Stimulated activated naive CD8-positive, alpha-beta T cell treated with anti-CD3 and anti-CD28 coated beads, Interleukin-15, Interleukin-2, amounts not matched to agents 100 ng/mL and 50 ng/mL, for 24 hours (primary cell): Measurements from ENCODE around the gene OMA1.

Source experiments
- H3K27ac Mint-ChIP-seq: one replicate; pipeline ENCODE4 v1.8.0; 2021; ENCODE audit warnings: mild to moderate bottlenecking, mixed read lengths
- H3K27me3 Mint-ChIP-seq: one replicate; pipeline ENCODE4 v1.8.0; 2021; ENCODE audit warnings: mixed read lengths
- H3K36me3 Mint-ChIP-seq: one replicate; pipeline ENCODE4 v1.8.0; 2021; ENCODE audit warnings: low read depth, mixed read lengths
- H3K4me1 Mint-ChIP-seq: one replicate; pipeline ENCODE4 v1.8.0; 2021; ENCODE audit warnings: low read depth, mixed read lengths
- H3K4me3 Mint-ChIP-seq: one replicate; pipeline ENCODE4 v1.8.0; 2021; ENCODE audit warnings: mild to moderate bottlenecking, mixed read lengths
- H3K9me3 Mint-ChIP-seq: one replicate; pipeline ENCODE4 v1.8.0; 2021; ENCODE audit warnings: mixed read lengths

OMA1 gene

DNA sequence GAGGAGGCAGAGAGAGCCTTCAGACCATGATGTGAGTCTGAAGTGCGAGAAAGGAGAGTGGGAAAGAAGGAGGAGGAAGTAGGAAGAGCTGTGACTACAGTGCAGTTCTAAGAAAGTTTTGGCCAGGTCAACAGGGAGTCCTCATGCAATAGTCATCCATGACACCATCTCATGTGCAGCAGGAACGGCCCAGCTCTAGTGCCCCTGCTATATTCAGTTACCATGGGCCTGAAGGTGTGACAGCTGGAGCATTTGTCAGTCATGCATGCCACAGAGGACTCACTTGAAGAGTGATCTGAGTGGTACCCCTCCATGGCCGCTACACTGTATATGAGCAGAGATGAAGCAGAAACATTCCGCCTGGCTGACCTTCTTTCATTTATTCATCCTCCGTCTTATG is 77.9 kb downstream of the OMA1 start:
- no peaks in the 10 kb centered on the region for H3K9me3 Mint-ChIP-seq
- H3K27ac Mint-ChIP-seq: no peak overlapping the region
- H3K4me1 Mint-ChIP-seq: no peaks in the 10 kb centered on the region
- H3K36me3 Mint-ChIP-seq: peaks cover 4% of the 10 kb centered on the region
- H3K4me3 Mint-ChIP-seq: no peak overlapping the region
- H3K27me3 Mint-ChIP-seq: no peaks in the 10 kb centered on the region

DNA sequence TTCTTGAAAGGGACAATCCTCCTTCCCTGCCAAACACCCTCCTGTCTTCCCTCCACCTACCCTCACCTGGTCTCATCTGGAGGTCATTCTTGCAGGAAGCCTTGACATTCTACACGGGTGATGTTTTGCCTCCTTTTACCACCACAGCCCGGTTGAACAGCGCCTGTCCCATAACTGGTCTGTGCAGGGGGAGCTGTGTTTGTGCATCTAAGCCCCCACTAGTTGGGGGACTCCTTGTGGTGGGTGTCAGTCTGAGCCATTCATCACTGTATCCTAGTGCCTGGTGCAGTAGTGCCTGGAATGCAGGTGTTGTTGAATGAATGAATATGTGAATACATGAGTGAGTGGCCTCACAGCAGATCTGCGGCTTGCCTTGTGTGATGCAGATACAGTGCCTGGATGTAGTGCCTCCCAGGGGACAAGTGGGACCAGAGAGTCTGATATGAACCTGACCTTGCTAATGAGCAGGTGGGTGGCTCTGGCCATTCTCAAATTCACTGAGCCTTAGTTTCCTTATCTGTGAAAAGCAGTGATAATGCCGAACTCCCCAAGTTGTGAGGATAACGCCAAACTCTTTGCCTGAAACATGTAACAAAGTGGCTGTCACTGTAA is 79.8 kb downstream of the OMA1 start:
- Mint-ChIP-seq H3K36me3 (peaks cover 4% of the 10 kb centered on the region), H3K27me3 (no peaks in the 10 kb centered on the region), H3K4me3 (no peak overlapping the region), H3K9me3 (no peaks in the 10 kb centered on the region), H3K4me1 (no peaks in the 10 kb centered on the region), H3K27ac (no peak overlapping the region)

DNA sequence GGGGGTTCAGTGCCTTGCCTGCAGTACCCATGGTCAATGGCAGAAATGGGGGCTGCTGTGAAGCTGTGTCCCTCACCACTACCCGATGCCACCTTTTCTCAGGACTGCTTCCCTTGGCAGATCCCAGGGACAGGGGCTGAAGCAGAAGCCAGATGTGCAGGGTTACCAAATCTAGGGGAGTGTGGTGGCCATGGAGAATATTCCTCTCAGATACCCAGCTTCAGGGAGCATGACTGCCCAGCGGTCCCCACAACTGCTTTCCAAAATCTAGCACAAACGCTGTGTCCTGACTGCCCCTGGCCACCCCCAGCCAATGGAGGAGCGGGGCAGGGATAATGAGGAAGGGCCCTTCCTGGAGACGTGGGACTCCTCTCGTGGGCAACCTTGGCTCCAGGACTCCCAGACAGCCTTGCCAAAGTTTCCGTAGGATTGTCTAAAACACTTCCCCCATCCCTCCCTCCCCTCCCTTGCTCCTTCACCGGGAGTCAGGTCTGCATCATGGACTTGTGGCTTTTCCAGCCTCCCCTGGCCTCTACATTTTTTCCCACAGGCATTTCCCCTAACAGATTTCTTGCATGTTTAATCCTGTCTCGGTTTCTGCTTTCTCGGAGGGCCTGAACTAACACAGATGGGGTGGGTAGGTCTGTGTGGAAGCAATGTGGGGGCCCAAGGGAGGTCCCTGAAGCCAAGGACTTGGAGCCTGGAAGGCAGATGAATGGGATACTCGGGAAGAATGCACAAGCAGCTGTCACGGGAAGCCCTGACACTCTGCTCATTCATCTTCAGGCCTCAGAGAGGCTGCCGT is 80.5 kb downstream of the OMA1 start:
- Mint-ChIP-seq H3K36me3 (peaks cover 4% of the 10 kb centered on the region), H3K27me3 (no peaks in the 10 kb centered on the region), H3K4me3 (no peak overlapping the region), H3K9me3 (no peaks in the 10 kb centered on the region), H3K27ac (no peak overlapping the region), H3K4me1 (no peaks in the 10 kb centered on the region)

DNA sequence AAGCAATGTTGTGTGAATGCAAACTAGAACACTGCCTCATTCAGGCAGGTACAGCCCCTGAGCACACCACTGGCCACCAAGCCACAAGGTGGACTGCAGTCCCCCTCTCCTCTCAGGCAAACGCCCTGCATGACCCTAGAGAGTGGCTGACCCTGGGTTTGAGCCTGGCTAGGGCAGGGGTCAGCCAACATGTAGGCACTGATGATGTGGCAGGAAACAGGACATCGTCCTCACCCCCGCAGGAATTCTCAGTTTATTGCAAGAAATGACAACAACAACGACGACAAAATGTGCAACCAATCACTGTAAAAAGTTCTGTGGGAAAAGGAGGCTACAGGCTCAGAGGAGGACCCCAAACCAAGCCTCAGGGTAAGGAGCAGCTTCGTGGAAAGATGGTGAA is 81.3 kb downstream of the OMA1 start:
- no peaks in the 10 kb centered on the region for H3K27me3 Mint-ChIP-seq
- H3K4me1 Mint-ChIP-seq: no peaks in the 10 kb centered on the region
- no peaks in the 10 kb centered on the region for H3K9me3 Mint-ChIP-seq
- H3K4me3 Mint-ChIP-seq: no peak overlapping the region
- no peak overlapping the region for H3K27ac Mint-ChIP-seq
- H3K36me3 Mint-ChIP-seq: peaks cover 4% of the 10 kb centered on the region

DNA sequence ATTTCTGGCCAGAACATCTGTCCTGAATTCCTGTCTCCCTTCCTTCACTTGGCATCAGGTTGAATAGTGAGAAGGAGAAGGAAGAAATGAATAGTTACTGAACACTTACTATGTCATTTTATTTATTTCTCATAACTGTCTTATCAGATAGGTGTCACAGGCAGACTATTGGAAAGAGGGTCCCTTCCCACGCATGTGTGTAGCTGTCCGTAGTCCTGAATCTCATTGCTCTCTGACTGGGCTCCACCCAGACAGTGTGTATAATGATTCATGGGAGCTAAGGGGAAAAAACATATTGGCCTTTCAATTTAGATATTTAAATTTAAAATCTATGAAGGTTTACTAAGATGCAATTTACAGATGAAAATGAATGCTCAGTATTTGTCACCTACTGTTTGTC is 86.1 kb downstream of the OMA1 start:
- no peaks in the 10 kb centered on the region for H3K36me3 Mint-ChIP-seq
- H3K27ac Mint-ChIP-seq: no peak overlapping the region
- H3K9me3 Mint-ChIP-seq: no peaks in the 10 kb centered on the region
- H3K4me3 Mint-ChIP-seq: no peak overlapping the region
- no peaks in the 10 kb centered on the region for H3K27me3 Mint-ChIP-seq
- no peaks in the 10 kb centered on the region for H3K4me1 Mint-ChIP-seq

DNA sequence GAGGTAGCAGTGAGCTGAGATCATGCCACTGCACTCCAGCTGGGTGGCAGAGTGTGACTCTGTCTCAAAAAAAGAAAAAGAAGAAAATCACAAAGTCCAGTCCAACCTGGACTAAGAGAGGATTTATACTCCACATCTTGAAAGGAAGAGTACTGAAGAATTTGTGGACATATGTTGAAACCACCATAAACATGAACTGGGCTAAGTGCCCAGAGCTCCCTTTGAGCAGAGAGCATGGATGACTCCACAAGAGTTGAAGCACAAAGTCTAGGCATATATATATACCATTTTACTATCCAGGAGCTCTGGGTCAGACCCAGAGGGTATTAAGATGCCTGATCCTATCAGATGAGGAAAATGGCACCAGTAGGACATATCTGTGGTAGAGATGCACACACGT is 86.6 kb downstream of the OMA1 start:
- no peak overlapping the region for H3K27ac Mint-ChIP-seq
- H3K27me3 Mint-ChIP-seq: no peaks in the 10 kb centered on the region
- H3K9me3 Mint-ChIP-seq: no peaks in the 10 kb centered on the region
- no peaks in the 10 kb centered on the region for H3K4me1 Mint-ChIP-seq
- H3K4me3 Mint-ChIP-seq: no peak overlapping the region
- no peaks in the 10 kb centered on the region for H3K36me3 Mint-ChIP-seq

DNA sequence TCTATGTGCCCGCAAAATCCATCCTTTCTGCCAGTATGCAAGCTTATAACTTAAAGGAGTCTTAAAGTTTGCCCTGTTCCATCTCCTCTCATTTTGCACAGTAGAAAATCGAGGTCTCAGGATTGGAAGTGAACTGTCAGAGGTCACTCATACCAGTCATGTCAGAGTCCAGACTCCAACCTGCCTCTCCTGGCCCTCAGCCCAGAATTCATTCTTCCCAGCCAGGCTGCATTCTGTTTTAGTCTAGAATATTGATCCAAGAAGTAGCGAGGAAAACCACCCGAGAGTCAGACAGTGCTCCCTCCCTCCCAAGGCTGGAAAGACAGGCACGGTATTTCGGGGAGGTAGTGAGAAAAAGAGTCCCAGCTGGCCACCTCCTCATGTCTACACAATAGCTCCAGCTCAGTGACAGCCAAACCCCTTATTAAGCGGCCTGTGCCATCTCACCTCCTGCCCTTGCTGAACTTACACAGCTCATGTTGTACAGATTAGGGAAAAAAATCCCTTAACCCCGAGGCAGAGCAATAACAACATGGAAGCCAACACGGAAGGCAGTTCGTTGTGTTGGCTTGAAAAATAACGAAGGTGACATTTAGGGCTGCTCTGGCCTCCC is 89.4 kb downstream of the OMA1 start:
- Mint-ChIP-seq H3K4me3 (no peak overlapping the region), H3K36me3 (no peaks in the 10 kb centered on the region), H3K27ac (no peak overlapping the region), H3K9me3 (no peaks in the 10 kb centered on the region), H3K4me1 (no peaks in the 10 kb centered on the region), H3K27me3 (no peaks in the 10 kb centered on the region)

DNA sequence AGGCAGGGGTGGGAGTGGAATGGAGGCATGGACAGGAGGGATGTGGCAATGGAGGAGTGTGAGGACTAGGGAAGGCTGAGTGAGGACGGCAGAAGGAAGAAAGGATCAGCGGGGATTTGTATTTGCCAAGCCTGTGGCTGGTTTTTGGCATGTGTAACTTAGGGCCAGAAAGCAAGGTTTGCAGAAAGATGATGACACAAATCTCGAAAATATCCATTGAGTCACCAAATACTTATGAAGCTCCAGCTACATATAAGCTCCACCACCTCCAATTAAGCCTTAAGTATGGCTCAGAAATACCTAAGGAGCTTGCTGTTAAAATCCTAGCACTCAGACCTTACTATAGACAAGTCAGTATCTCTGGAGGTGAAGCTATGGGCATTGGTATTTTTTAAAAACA is 90.1 kb downstream of the OMA1 start:
- H3K36me3 Mint-ChIP-seq: no peaks in the 10 kb centered on the region
- no peak overlapping the region for H3K4me3 Mint-ChIP-seq
- H3K27ac Mint-ChIP-seq: no peak overlapping the region
- H3K27me3 Mint-ChIP-seq: no peaks in the 10 kb centered on the region
- no peaks in the 10 kb centered on the region for H3K9me3 Mint-ChIP-seq
- no peaks in the 10 kb centered on the region for H3K4me1 Mint-ChIP-seq

DNA sequence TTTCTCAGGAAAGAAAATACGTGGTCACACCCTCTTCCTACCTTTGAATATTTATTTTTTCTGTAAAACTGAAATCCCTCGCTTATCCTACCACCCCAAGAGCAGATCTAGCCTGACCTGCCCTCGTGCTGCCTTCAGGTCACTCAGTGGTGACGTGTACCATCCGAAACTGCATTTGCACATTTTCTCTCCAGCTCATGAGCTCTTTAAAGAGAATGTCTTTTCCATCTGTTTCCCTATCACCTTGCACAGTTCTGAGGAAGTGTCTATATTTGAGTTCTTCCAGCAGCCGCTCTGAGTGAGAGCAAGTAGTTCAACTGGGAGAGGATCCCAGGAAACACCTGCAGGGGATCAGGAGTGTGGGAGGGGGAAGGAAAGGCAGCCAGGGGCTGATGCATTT is 91.7 kb downstream of the OMA1 start:
- Mint-ChIP-seq H3K36me3 (no peaks in the 10 kb centered on the region), H3K4me3 (no peak overlapping the region), H3K27ac (no peak overlapping the region), H3K4me1 (no peaks in the 10 kb centered on the region), H3K27me3 (no peaks in the 10 kb centered on the region), H3K9me3 (no peaks in the 10 kb centered on the region)

DNA sequence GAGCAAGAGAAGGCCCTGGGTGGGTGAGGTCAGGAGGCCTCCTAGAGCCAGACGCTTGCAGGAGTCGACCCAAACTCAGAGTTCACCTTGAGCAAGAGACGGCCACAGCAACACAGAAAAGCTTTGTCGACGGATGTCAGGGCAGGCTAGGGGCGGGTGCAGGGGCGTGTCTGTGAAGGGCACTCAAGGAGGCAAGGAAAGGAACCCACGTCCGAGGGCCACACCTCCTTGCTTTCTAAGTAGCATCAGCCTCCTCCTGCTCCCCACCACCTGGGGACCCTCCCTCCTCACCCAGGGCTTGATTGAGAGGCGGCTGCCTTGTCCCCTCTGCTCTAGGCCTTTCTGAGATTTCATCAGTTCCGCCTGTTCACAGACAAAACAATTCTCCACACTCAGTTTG is 92.1 kb downstream of the OMA1 start:
- no peaks in the 10 kb centered on the region for H3K36me3 Mint-ChIP-seq
- H3K27ac Mint-ChIP-seq: no peak overlapping the region
- H3K9me3 Mint-ChIP-seq: no peaks in the 10 kb centered on the region
- H3K4me1 Mint-ChIP-seq: no peaks in the 10 kb centered on the region
- H3K27me3 Mint-ChIP-seq: no peaks in the 10 kb centered on the region
- H3K4me3 Mint-ChIP-seq: no peak overlapping the region

DNA sequence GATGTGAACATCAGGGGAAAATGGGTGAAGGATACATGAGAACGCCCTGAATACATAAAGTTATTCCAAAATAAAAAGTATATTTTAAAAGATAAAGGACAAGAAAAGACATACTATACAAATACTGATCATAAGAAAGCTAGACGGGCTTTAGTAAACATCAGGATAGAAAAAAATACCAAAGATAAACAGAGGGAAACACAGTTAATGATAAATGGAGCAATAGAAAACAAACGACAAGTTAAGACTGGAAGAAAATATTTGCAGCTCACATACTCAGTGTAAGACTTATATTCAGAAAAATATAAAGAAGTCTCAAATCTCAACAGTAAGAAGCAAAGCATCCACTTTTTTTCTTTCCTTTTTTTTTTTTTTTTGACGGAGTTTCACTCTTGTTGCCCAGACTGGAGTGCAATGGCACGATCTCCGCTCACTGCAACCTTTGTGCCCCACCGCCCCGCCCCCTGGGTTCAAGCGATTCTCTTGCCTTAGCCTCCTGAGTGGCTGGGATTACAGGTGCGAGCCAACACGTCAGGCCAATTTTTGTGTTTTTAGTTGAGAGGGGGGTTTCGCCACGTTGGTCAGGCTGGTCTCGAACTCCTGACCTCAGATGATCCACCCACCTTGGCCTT is 94.8 kb downstream of the OMA1 start:
- no peaks in the 10 kb centered on the region for H3K4me1 Mint-ChIP-seq
- no peak overlapping the region for H3K4me3 Mint-ChIP-seq
- H3K27me3 Mint-ChIP-seq: no peaks in the 10 kb centered on the region
- H3K36me3 Mint-ChIP-seq: no peaks in the 10 kb centered on the region
- H3K9me3 Mint-ChIP-seq: no peaks in the 10 kb centered on the region
- no peak overlapping the region for H3K27ac Mint-ChIP-seq

DNA sequence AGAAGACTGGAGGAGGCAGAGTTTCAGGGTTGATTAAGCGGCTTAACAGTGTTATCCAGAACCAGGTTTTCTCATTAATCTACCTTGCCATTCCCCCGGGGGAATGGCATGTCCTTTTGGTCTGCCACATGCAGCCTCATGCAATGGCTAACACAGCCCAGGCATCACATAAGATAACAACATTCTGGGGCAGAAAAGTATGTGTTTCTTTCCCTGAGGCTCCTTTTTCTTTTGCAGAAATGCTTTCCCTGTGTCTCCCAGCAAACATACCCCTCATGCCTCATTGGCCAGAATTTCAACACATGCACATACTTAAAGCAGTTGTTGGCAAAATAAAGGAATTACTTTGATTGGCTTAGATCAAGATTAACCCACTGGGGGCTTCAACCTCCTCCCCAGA is 98.6 kb downstream of the OMA1 start:
- no peak overlapping the region for H3K4me3 Mint-ChIP-seq
- H3K27me3 Mint-ChIP-seq: no peaks in the 10 kb centered on the region
- H3K36me3 Mint-ChIP-seq: no peaks in the 10 kb centered on the region
- no peak overlapping the region for H3K27ac Mint-ChIP-seq
- no peaks in the 10 kb centered on the region for H3K4me1 Mint-ChIP-seq
- no peaks in the 10 kb centered on the region for H3K9me3 Mint-ChIP-seq

DNA sequence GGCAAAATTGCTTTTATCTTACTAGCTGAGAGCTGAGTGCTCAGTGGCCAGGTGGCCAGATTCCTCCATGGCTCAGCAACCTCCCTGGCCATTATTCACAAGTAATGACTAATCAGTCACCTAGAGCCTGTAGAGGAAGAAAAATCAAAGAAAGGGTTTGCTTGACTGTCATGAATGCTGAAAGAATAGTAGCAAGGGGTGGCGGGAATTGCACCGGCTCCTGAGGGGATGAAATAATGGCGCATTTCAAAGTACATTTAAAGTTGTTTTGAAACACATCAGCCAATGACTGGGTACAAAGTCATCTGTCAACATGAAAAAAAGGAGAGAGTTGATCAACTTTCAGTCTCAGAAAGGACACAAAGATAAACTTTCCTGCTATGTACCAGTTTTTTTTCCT is 99.5 kb downstream of the OMA1 start:
- Mint-ChIP-seq H3K4me3 (no peak overlapping the region), H3K27me3 (no peaks in the 10 kb centered on the region), H3K36me3 (no peaks in the 10 kb centered on the region), H3K9me3 (no peaks in the 10 kb centered on the region), H3K4me1 (no peaks in the 10 kb centered on the region), H3K27ac (no peak overlapping the region)

DNA sequence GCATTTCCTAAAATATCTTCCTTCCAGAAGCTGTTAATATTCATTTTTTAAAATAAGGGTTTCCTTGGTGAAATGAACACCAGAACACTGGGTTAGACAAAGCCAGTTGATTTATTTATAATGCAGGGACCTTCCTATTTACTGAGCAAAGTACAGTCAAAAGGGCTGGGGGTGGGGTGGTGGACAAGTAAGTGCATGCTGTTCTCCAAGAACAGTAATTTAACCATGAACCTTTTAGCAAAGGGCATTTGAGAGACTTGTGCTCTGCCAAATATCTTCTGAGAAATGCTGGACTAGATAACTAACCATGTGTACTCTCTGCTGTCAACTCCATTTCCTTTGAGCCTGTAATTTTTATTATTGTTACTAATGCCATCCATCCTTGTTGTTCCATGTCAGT is 100.2 kb downstream of the OMA1 start:
- Mint-ChIP-seq H3K9me3 (no peaks in the 10 kb centered on the region), H3K4me1 (no peaks in the 10 kb centered on the region), H3K27me3 (no peaks in the 10 kb centered on the region), H3K4me3 (no peak overlapping the region), H3K27ac (no peak overlapping the region), H3K36me3 (no peaks in the 10 kb centered on the region)
